WTC11 (cell line): ENCODE measurements around the gene KRT79.

ENCODE experiments used
- ATF1 ChIP-seq: sonication (generic); formaldehyde crosslinking; IDR thresholded peaks from 2 replicates; pipeline ENCODE4 v1.8.1; 2023; ENCODE audit warnings: mild to moderate bottlenecking, moderate library complexity, missing genetic modification reagents
- CDX4 ChIP-seq: fragments of 250-450 bp; sonication (Bioruptor Pico); IDR thresholded peaks from 2 replicates; pipeline ENCODE4 v1.9.0; 2021; ENCODE audit warnings: moderate library complexity, mild to moderate bottlenecking, inconsistent platforms, borderline replicate concordance
- CTCF ChIP-seq: fragments of 200-600 bp; IDR thresholded peaks from 2 replicates; pipeline ENCODE4 v1.8.0; 2022; ENCODE audit warnings: antibody characterized with exemption
- E2F4 ChIP-seq: sonication (generic); formaldehyde crosslinking; IDR thresholded peaks from 2 replicates; pipeline ENCODE4 v1.8.1; 2022; ENCODE audit warnings: low read depth, mild to moderate bottlenecking, moderate library complexity, missing genetic modification reagents, borderline replicate concordance
- IRF2 ChIP-seq: sonication (generic); formaldehyde crosslinking; IDR thresholded peaks from 2 replicates; pipeline ENCODE4 v1.8.0; 2022; ENCODE audit warnings: low read depth, missing genetic modification reagents, borderline replicate concordance
- MAX ChIP-seq: sonication (generic); formaldehyde crosslinking; IDR thresholded peaks from 2 replicates; pipeline ENCODE4 v1.8.0; 2022; ENCODE audit warnings: mild to moderate bottlenecking, missing genetic modification reagents
- NR1H2 ChIP-seq: sonication (generic); formaldehyde crosslinking; IDR thresholded peaks from 2 replicates; pipeline ENCODE4 v1.9.0; 2021; ENCODE audit warnings: mild to moderate bottlenecking, moderate library complexity, missing genetic modification reagents
- NR2C2 ChIP-seq: sonication (generic); formaldehyde crosslinking; IDR thresholded peaks from 2 replicates; pipeline ENCODE4 v1.8.0; 2022; ENCODE audit warnings: mild to moderate bottlenecking, missing genetic modification reagents
- NR3C1 ChIP-seq: sonication (generic); formaldehyde crosslinking; conservative IDR thresholded peaks from 2 replicates; pipeline ENCODE4 v1.8.1; 2023; ENCODE audit warnings: low read depth, mild to moderate bottlenecking, missing genetic modification reagents
- STAT6 ChIP-seq: sonication (generic); formaldehyde crosslinking; conservative IDR thresholded peaks from 2 replicates; pipeline ENCODE4 v1.8.1; 2023; ENCODE audit warnings: mild to moderate bottlenecking, low read depth, missing genetic modification reagents, moderate library complexity
- TEAD4 ChIP-seq: sonication (generic); formaldehyde crosslinking; IDR thresholded peaks from 2 replicates; pipeline ENCODE4 v1.8.0; 2022; ENCODE audit warnings: mild to moderate bottlenecking, missing genetic modification reagents
- ZBTB43 ChIP-seq: sonication (generic); formaldehyde crosslinking; IDR thresholded peaks from 2 replicates; pipeline ENCODE4 v1.8.1; 2023; ENCODE audit warnings: mild to moderate bottlenecking, missing genetic modification reagents

GRCh38 chr12:52817003-52817698 lies 17.0 kb downstream of the KRT79 start:
- TF ChIP-seq CTCF: no peak
- no peak for TF ChIP-seq ZBTB43 (CRISPR knock-in tag)
- TF ChIP-seq ATF1 (CRISPR knock-in tag): no peak
- no peak for TF ChIP-seq NR2C2
- no peak for TF ChIP-seq CDX4
- no peak for TF ChIP-seq NR3C1
- no peak for TF ChIP-seq STAT6
- no peak for TF ChIP-seq MAX (CRISPR knock-in tag)
- TF ChIP-seq TEAD4 (CRISPR knock-in tag): no peak
- no peak for TF ChIP-seq E2F4 (CRISPR knock-in tag)
- no peak for TF ChIP-seq IRF2 (CRISPR knock-in tag)
- TF ChIP-seq NR1H2 (CRISPR knock-in tag): no peak
